ENCODE data around the gene NUDT1.

- no peak for TF ChIP-seq POLR2AphosphoS5 (IDR thresholded peaks at IDR 0.05)
- no peak for TF ChIP-seq CTCF (IDR thresholded peaks at IDR 0.05)
- TF ChIP-seq POLR2A (IDR thresholded peaks at IDR 0.05): no peak
Measured at GRCh38 chr7:2210551-2211258, 31.3 kb upstream of the NUDT1 start.

Data from transverse colon (tissue), 4 donors.